ENCODE data around the gene ACAP3.

DNA sequence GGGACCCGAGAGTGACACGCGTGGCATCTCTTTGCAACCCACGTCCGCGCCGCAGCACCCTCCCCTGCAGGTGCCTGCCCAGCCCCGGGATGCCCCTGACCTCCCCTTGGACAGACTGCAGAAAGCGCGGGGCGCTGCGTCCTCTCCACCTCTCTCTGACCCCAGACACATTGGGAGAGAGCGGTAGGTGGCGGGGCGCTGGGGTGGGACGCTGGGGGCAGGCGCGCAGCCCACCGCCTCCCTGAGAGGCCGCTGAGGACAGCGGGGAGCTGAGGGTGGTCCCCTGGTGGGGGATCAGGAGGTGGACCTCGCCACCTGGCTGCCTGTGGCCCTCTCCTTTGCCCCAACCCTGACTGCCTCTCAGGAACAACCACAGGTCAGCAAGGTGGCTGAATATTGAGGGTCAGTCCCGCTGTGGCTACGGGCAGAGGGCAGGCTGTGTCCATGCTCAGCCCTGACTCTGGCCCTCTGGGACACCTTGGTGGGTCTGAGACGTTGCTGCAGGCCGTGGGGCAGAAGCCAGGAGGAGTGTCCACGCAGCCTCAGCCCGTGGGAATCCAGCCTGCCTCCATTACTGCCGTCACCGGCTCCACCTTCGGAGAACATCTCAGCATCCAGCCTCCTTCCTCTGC is 33.3 kb downstream of the ACAP3 start:
- TF ChIP-seq ZFP3 (CRISPR knock-in tag; IDR thresholded peaks at IDR 0.05) = no peak
- TF ChIP-seq, protein P1, sequence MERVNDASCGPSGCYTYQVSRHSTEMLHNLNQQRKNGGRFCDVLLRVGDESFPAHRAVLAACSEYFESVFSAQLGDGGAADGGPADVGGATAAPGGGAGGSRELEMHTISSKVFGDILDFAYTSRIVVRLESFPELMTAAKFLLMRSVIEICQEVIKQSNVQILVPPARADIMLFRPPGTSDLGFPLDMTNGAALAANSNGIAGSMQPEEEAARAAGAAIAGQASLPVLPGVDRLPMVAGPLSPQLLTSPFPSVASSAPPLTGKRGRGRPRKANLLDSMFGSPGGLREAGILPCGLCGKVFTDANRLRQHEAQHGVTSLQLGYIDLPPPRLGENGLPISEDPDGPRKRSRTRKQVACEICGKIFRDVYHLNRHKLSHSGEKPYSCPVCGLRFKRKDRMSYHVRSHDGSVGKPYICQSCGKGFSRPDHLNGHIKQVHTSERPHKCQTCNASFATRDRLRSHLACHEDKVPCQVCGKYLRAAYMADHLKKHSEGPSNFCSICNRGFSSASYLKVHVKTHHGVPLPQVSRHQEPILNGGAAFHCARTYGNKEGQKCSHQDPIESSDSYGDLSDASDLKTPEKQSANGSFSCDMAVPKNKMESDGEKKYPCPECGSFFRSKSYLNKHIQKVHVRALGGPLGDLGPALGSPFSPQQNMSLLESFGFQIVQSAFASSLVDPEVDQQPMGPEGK (CRISPR knock-in tag; IDR thresholded peaks at IDR 0.05; ENCODE audit: borderline replicate concordance) = no peak
- no peak for TF ChIP-seq ZFP30 (CRISPR knock-in tag; IDR thresholded peaks at IDR 0.05)
- TF ChIP-seq, protein P2, sequence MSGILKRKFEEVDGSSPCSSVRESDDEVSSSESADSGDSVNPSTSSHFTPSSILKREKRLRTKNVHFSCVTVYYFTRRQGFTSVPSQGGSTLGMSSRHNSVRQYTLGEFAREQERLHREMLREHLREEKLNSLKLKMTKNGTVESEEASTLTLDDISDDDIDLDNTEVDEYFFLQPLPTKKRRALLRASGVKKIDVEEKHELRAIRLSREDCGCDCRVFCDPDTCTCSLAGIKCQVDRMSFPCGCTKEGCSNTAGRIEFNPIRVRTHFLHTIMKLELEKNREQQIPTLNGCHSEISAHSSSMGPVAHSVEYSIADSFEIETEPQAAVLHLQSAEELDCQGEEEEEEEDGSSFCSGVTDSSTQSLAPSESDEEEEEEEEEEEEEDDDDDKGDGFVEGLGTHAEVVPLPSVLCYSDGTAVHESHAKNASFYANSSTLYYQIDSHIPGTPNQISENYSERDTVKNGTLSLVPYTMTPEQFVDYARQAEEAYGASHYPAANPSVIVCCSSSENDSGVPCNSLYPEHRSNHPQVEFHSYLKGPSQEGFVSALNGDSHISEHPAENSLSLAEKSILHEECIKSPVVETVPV (CRISPR knock-in tag; IDR thresholded peaks at IDR 0.05) = no peak
- no peak for TF ChIP-seq PPARA (CRISPR knock-in tag; IDR thresholded peaks at IDR 0.05; ENCODE audit: borderline replicate concordance)
- TF ChIP-seq, protein P3, sequence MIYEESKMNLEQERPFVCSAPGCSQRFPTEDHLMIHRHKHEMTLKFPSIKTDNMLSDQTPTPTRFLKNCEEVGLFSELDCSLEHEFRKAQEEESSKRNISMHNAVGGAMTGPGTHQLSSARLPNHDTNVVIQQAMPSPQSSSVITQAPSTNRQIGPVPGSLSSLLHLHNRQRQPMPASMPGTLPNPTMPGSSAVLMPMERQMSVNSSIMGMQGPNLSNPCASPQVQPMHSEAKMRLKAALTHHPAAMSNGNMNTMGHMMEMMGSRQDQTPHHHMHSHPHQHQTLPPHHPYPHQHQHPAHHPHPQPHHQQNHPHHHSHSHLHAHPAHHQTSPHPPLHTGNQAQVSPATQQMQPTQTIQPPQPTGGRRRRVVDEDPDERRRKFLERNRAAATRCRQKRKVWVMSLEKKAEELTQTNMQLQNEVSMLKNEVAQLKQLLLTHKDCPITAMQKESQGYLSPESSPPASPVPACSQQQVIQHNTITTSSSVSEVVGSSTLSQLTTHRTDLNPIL (CRISPR knock-in tag; IDR thresholded peaks at IDR 0.05; ENCODE audit: low read depth) = no peak
- TF ChIP-seq ZNF565 (CRISPR knock-in tag; conservative IDR thresholded peaks at IDR 0.05; ENCODE audit: low read depth) = no peak
- TF ChIP-seq TOX (CRISPR knock-in tag; IDR thresholded peaks at IDR 0.05; ENCODE audit: borderline replicate concordance) = no peak
- no peak for TF ChIP-seq RARB (CRISPR knock-in tag; IDR thresholded peaks at IDR 0.05)
- no peak for TF ChIP-seq BACH2 (CRISPR knock-in tag; IDR thresholded peaks at IDR 0.05; ENCODE audit: borderline replicate concordance)
- TF ChIP-seq, protein P4, sequence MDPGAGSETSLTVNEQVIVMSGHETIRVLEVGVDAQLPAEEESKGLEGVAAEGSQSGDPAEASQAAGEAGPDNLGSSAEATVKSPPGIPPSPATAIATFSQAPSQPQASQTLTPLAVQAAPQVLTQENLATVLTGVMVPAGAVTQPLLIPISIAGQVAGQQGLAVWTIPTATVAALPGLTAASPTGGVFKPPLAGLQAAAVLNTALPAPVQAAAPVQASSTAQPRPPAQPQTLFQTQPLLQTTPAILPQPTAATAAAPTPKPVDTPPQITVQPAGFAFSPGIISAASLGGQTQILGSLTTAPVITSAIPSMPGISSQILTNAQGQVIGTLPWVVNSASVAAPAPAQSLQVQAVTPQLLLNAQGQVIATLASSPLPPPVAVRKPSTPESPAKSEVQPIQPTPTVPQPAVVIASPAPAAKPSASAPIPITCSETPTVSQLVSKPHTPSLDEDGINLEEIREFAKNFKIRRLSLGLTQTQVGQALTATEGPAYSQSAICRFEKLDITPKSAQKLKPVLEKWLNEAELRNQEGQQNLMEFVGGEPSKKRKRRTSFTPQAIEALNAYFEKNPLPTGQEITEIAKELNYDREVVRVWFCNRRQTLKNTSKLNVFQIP (CRISPR knock-in tag; IDR thresholded peaks at IDR 0.05; ENCODE audit: borderline replicate concordance, low read depth) = no peak
- no peak for TF ChIP-seq TCF4 (CRISPR knock-in tag; IDR thresholded peaks at IDR 0.05; ENCODE audit: borderline replicate concordance)
- no peak for TF ChIP-seq CSDC2 (CRISPR knock-in tag; IDR thresholded peaks at IDR 0.05)
